ENCODE data around the gene PKN1.

GRCh38 chr19:14430712-14431111, 2.4 kb upstream of the PKN1 start:
- TF ChIP-seq CREB1 (CRISPR knock-in tag; IDR thresholded peaks at IDR 0.05; ENCODE audit: low read depth): no peak
- no peak for TF ChIP-seq REST (IDR thresholded peaks at IDR 0.05; ENCODE audit: unreplicated experiment)
- TF ChIP-seq, protein P1, sequence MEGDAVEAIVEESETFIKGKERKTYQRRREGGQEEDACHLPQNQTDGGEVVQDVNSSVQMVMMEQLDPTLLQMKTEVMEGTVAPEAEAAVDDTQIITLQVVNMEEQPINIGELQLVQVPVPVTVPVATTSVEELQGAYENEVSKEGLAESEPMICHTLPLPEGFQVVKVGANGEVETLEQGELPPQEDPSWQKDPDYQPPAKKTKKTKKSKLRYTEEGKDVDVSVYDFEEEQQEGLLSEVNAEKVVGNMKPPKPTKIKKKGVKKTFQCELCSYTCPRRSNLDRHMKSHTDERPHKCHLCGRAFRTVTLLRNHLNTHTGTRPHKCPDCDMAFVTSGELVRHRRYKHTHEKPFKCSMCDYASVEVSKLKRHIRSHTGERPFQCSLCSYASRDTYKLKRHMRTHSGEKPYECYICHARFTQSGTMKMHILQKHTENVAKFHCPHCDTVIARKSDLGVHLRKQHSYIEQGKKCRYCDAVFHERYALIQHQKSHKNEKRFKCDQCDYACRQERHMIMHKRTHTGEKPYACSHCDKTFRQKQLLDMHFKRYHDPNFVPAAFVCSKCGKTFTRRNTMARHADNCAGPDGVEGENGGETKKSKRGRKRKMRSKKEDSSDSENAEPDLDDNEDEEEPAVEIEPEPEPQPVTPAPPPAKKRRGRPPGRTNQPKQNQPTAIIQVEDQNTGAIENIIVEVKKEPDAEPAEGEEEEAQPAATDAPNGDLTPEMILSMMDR (conservative IDR thresholded peaks at IDR 0.05; ENCODE audit: low read depth in 2 of 2): no peak
- no peak for TF ChIP-seq EZH2 (IDR thresholded peaks at IDR 0.05; ENCODE audit: low read depth, unreplicated experiment)
- no peak for TF ChIP-seq EZH2phosphoT487 (IDR thresholded peaks at IDR 0.05; ENCODE audit: unreplicated experiment)
- no peak for TF ChIP-seq POLR2AphosphoS5 (IDR thresholded peaks at IDR 0.05; ENCODE audit: low read depth)
